GM21526 (cell line): ENCODE results near the gene COX19.
"Not testable (repeated sequence)": the region's sequence is repeated elsewhere in the genome, so short reads cannot be mapped to it uniquely, and the experiment has no call there.

Source experiments
- ATAC-seq: cut with Tn5 transposase; IDR thresholded peaks from one replicate; pipeline ENCODE4 v1.9.1; 2021; ENCODE audit warnings: moderate library complexity; ENCODE audit not compliant: unreplicated experiment, low FRiP score

COX19 gene

DNA sequence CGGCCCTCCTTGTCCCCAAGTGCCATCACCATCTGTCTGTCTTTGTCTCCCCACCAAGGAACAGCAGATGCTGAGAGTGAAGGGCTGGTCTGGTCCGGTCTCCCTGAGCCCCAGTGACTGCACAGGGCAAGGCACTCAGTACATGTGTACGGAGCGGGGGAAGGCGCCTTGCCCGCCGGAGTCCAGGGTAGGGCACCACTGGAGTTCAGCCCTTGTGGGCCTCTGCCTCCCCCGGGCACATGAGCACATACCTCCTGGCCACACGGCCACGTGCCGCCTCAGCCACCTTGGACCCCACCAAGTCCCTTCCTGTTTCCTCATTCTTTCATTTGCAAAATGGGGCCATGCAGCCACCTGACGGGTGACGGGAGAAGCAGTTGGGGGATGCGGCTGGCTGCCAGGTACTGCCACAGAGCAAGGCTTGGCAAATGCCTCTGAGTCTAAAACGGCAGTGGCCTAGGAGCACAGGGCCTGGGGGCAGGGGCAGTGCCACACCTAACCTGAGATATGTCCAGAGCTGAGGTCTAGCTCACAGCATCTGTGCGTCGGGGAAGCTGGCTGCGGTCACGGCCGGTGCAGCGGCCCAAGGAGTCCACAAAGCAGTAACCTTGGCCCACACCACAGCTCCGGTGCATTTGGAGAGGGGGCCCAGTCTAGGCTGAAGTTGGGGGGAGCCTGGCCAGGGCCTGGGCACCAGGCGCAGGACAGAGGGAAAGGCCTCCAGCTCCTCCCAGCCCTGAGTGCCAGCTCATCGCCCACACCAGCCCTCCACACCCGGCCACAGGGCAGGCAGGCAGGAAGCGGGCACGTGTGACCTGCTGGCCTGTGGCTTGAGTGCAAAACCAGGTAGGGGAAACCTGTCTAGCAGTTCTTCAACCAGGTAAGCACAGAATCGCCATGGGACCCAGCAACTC, 26.1 kb downstream of the COX19 start:
- no peak for ATAC-seq

DNA sequence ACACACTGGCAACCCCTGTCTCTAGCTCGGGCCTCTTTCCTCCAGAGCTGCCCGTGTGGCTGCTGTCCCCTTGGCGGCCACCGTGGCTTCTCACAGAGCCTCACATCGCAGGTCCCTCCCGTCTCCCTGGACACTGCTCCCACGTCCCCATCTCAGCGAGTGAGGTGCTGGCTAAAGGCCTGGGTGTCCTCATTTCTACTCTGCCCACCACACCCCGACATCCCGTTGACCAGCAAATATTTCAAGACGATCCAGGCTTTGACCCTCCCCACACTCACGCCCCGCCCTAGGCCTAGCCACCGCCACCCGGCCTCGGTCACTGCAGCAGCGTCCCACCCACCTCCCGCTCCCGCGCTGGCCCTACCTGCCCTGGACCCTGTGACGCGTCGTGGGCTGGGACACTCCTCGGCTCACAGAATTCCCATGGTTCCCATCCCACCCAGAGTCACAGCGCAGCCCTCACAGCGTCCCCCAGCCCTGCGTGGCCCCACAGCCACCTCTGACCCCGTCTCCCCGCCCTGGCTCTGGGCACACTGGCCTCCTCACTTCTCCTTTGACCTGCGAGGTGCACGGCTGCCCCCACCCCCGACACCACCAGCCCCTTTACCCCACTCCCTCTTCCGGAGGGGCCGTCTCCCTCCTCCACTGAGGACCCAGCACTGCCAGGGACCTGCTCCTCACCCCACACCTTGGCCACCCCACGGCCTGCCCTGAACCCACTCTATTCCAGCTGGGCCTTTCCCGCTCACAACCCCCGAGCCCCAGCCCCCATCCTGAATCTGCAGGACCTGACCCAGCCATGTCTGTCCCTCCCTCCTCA, 27.7 kb downstream of the COX19 start:
- ATAC-seq = no peak

DNA sequence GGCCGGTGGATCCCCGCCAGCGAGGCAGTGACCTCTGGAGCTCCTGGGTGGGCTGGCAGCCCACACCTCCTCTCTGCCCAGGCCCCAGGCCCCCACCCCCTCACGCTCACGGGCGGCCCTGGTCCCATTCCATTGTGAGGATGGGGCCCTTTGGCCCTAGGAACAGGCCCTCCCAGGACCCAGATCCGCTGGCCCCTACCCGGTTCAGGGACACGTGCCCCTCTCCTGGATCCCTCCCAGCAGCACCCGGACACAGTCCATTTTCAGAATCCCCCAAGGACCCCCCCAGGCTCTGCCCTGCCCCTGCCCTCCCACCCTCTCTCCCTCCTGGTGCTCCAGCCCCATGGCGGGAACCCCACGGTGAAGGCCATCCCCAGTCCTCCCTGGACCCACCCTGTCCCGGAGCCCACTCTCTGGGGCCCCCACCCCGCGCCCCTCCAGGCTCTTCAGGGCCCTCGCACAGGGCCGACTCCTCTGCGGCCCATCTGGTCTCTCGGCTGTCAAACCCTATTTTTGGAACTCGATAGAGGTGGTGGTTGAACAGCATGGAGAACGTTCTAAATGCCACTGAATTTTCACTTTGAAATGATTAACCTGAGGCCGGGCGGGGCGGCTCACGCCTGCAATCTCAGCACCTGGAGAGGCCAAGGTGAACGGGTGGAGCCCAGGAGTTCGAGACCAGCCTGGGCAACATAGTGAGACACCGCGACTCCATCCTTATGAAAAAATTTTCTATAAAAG, 28.9 kb downstream of the COX19 start:
- ATAC-seq = no peak

DNA sequence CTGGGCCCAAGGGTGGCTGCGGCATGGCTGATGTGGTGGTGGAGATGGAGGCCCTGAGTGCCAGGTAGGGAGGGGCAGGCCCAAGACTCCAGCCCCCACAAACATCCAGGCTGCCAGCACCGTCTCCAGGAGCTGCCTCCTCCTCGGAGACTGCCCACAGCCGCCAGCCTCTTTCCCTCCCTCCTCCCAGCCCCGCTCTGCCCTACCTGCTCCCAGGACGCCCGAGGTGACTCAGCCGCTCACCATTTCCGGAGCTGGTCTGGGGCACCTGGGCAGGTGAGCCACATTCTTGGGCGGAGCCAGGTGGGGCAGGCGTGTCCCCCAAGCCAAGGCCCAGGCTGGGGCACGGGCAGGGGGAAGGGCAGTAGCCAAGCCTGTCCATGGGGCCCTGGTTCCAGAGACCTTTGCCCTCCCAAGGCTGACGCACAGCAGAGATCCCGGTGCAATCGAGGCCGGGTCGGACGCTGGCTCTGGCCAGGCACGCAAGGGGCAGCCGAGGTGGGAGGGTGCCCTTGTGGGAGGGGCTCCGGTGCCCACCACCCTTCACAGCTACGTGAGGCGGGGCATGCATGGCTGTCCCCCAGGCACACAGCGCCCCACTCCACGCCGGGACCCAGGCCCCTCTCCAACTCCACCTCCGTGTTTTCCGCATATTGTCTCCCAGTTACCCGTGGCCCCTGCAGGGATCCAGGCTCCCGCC, 29.6 kb downstream of the COX19 start:
- ATAC-seq = no peak

DNA sequence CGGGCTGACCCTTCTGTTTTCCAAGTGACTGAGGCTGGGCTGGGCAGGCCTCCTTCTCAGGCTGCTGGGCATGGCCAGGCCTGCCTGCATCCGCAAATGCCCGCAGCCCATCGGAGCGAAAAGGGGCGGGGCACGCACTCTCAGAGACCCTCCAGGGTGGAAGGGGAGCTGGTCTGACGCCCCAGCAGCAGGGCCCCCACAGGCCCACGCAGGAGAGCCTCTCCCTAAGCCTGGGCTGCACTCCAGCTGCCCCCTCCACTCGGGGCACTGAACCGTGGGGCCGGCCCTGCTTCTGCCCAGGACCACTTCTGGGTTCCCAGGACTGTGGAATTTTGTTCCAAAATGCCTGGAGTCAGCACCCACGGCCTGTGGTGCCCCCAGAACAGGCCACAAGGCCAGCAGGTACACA, 30.2 kb downstream of the COX19 start:
- ATAC-seq = no peak

DNA sequence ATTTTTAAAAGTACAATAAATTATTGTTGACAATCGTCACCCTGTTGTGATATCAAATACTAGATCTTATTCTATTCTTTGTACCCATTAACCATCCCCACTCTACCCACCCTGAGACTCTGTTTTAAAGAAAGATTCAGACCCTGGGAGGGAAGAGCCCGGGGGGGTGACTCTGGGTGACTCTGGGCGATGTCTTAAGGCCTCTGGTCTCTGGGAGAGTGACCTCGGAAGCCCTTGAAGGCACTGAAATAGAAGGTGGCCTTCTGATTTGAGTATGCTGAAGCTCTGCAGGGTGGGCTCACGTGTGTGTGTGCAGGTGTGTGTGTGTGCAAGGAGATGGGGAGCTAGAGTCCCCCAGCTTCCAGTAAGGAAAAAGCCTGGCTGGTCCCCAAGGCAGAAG, 30.6 kb downstream of the COX19 start:
- no peak for ATAC-seq

DNA sequence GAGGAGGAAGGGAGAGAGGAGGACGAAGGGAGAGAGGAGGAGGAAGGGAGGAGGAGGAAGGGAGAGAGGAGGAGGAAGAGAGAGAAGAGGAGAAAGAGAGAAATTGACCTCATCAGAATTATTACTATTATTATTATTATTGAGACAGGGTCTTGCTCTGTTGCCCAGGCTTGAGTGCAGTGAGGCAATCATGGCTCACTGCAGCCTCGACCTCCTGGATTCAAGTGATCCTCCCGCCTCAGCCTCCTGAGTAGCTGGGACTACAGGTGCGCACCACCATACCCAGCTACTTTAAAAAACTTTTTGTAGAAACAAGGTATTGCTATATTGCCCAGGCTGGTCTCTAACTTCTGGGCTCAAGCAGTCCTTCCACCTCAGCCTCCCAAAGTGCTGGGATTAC, 31.6 kb downstream of the COX19 start:
- ATAC-seq = not testable (repeated sequence)

DNA sequence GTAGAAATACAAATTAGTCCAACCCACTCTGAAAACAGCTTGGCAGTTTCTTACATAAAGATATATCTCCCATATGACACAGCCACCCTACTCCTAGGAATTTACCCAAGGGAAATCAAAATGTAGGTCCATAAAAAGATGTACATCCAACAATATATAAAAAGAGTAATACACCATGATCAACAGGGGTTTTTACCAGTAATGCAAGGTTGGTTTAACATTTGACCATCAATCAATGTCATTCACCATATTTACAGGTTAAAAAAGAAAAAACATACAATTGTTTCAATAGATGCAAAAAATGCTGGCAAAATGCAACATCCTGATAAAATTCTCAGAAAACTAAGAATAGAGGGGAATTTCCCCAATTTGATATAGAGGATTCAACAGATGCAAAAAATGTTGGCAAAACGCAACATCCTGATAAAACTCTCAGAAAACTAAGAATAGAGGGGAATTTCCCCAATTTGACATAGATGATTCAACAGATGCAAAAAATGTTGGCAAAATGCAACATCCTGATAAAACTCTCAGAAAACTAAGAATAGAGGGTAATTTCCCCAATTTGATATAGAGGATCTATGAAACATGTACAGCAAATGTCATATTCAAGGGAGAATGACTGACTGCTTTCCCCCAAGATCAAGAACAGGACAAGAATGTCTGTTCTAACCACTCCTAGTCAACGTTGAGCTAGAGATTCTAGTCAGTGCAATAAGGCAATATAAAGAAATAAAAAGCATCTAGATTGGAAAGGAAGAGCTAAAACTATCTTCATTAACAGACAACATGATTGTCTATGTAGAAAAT, 34.5 kb downstream of the COX19 start:
- ATAC-seq = no peak

DNA sequence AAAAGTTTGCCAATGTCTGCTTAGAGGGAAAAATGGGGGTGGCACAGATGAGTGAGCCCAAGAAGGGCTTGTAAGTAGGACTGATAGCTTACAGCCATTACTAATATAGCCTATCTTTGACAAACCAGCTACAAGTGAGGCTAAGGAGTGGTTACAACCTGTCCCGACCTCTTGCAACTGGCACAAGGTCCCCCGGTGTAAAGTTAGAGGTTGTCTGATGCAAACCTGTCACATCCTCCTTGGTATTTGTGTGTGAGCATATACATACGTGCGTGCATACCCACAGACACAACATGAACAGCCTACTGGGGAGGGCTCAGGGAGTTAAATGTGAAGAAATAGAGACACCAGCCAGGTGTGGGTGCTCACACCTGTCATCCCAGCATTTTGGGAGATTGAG, 35.5 kb downstream of the COX19 start:
- no peak for ATAC-seq

DNA sequence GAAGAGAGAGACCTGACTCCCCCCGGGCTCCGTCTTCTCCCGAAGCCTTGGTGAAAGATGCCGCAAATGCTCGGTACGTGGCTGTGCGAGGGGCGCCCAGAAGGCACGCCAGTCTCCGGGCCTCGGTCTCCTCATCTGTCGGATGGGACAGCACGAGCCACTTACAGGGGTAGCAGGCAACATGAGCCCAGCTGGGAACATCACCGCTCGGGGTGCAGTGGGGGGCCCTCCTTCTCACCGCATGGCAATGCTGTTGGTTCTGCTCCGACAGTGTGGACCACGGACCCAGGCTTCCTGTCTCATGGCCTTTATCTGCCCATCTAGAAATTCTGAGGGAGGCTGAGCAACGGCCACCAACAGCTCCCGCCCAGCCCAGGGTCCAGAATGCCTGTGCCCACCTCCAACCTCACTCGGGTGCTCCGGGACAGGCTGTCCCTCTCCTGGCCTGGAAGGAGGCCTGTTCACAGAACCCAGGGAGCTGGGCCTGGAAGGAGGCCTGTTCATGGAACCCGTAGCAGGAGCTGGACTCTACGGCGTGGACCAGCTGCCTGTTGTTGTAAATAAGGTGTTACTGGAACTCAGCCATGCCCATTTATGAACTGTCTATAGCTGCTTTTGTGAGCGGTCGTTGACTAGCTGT, 36.7 kb downstream of the COX19 start:
- no peak for ATAC-seq

DNA sequence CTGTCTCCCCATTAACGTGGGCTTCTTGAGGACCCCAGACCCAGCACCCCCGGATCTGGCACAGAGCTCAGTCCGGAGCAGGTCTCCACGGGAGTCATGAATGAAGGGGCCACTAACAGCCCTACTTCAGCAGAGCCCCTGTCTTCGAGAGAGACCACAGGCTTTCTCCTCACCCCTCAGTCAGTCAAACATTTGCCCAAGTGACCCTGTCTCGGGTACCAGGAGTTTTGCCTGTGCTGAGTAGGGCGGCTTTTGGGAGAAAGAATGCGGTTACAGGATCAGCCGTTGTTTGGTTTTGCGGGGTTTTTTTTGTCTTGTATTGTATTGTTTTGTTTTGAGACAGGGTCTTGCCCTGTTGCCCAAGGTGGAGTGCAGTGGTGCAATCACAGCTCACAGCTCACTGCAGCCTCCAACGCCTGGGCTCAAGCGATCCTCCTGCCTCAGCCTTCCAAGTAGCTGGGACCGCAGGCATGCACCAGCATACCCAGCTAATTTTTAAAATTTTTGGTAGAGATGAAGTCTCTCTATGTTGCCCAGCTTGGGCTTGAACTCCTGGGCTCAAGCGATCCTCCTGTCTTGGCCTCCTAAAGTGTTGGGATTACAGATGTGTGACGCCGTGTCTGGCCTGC, 37.4 kb downstream of the COX19 start:
- no peak for ATAC-seq

DNA sequence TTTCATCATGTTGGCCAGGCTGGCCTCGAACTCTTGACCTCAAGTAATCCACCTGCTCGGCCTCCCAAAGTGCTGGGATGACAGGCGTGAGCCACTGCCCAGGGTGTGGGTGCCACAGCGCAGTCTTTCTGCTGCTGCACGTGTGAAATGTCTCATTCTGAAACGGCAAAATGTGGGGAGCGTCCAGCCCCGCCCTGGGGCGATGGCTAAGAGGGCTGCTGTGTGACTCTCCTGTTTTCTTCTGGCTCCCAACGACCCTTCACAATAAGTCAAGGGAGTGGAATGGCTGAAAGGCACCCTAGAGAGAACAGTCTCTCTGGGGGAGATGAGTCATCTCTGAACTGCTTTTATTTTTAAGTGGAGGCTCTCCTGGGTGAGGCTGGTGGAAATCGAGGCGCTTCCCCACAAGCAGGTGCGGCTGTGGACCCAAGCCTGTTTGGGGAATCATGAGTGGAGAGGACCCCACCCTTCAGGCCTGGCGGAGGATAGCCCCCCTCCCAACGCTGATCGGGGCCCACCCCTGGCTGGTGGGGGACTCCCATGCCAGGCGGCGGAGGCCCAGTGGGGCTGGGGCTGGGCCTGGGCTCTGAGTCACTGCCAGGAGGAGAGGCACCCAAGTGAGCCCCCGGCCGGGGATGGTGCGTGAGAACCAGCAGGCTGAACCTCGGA, 38.8 kb downstream of the COX19 start:
- ATAC-seq = peak; percentile 74

DNA sequence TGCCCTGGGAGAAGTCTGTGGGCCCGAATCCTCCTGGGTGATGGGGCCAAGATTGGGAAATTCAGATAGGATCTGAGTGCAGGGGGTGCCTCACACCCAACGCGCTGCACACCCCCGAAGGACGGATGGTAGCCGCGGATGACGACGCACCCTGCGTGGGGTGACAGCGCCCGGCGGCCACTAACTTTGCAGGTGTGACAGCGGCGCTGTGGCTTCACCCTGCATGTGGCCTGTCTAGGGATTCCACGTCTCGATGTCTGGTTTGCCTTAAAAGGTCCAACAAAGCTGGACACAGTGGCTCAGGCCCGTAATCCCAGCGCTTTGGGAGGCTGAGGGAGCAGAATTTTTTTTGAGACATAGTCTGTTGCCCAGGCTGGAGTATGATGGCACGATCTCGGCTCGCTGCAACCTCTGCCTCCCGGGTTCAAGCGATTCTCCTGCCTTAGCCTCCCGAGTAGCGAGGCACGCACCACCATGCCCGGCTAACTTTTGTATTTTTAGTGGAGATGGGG, 39.4 kb downstream of the COX19 start:
- ATAC-seq = no peak

DNA sequence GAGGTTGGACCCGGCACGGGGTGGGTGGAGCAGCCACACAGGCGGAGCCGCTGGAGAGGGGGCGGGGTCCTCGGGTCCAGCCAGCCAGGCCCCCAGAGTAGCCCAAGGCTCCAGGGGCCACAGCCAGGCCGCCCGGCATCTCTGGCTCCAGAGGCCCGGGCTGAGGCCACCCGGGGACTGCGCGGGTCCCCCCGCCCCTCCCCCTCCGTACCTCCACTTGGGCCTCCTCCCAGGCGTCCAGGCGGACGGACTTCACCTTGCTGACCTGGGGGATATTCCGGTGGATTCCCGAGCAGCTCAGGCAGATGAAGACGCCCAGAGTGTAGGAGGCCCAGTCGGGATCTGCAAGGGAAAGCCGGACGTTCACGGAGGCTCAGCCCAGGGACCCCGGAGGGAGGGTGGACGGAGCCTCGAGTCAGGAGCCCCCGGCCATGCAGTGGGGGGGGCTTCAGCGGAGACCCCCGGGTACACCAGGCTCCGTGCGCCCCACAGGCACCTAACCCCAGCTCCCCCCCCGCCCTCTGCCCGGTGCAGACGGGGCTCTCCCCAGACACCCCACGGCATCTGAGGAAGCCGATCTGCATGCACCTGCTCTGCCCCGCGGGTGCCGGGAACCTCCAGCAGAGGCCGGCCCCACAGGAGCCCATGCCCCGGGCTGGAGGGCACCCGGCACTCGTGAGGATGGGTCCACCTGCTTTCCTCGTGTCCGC, 40.0 kb downstream of the COX19 start:
- no peak for ATAC-seq

DNA sequence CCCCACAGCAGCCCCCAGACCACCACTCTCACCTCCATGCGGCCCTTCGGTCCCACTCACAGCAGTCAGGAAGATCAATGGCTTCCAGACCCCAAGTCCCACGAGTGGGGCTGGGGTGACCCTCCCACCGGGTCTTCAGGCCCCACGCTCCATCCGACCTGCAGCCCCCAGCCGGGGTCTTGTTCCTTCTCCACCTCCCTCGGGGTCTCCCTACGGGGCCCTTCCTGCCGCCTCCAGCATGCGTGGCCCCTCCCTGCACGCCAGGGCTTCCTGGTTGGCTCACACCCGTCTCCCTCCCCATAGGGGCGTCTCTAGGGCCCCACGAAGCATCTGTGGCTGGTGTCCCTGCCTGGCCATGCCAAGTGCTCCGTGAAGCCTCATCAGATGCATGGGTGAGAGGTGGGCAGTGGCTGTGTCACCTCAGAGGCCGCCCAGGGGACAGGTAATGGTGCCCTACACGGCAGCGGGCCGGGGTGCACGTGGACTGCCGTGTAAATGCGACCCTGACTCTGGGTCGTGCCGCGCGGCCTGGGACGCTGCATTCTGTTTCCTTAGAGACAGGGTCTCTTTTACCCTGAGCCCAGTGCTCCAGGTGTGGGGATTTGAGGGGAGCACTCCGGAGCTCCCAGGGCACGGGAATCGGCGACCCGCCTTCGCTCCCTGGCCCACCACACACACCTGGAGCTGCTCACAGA, 40.7 kb downstream of the COX19 start:
- ATAC-seq = no peak

DNA sequence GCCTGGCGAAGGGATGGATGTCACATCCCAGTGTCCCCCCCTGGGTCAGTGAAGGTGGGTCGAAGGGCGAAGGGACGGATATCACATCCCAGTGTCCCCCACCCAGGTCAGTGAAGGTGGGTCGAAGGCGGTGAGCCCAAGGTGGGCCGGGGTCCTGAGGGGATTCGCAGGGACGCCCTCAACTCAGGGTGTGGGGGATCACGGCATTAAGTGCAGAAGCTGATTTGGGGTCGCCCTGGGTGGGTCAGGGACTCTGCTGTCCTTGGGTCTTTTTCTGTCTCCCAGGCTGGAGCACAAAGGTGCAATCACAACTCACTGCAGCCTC, 42.7 kb downstream of the COX19 start:
- ATAC-seq = no peak
